NCI-H226 (cell line): ENCODE results near the gene TCF3.
"Not testable (repeated sequence)": the region's sequence is repeated elsewhere in the genome, so short reads cannot be mapped to it uniquely, and the experiment has no call there.

Experiments used
- DNase-seq: peaks from one replicate; pipeline ENCODE4 v3.0.0-alpha.2; 2015

Gene TCF3

GRCh38 chr19:1650650-1651567 lies 1.5 kb downstream of the TCF3 start:
- DNase-seq: no peak

- DNase-seq: no peak
Measured at GRCh38 chr19:1649706-1650649, 2.4 kb downstream of the TCF3 start.

GRCh38 chr19:1648920-1649541 lies 3.4 kb downstream of the TCF3 start:
- DNase-seq: no peak

- DNase-seq: no peak
Measured at GRCh38 chr19:1648459-1648849, 4.0 kb downstream of the TCF3 start.

- DNase-seq: no peak
Measured at GRCh38 chr19:1647501-1648458, 4.6 kb downstream of the TCF3 start.

GRCh38 chr19:1646659-1647453 lies 5.6 kb downstream of the TCF3 start:
- no peak for DNase-seq

GRCh38 chr19:1646149-1646548 lies 6.3 kb downstream of the TCF3 start:
- DNase-seq: no peak

GRCh38 chr19:1645299-1645698 lies 7.1 kb downstream of the TCF3 start:
- DNase-seq: no peak

- no peak for DNase-seq
Measured at GRCh38 chr19:1644070-1644469, 8.3 kb downstream of the TCF3 start.

GRCh38 chr19:1640893-1641448 lies 11.4 kb downstream of the TCF3 start:
- not testable (repeated sequence) for DNase-seq

GRCh38 chr19:1636325-1637236 lies 15.8 kb downstream of the TCF3 start:
- no peak for DNase-seq

GRCh38 chr19:1634938-1635243 lies 17.5 kb downstream of the TCF3 start:
- DNase-seq: no peak

GRCh38 chr19:1634242-1634937 lies 18.0 kb downstream of the TCF3 start:
- no peak for DNase-seq

GRCh38 chr19:1633269-1633826 lies 19.1 kb downstream of the TCF3 start:
- no peak for DNase-seq

- DNase-seq: no peak
Measured at GRCh38 chr19:1632462-1633268, 19.8 kb downstream of the TCF3 start.

- no peak for DNase-seq
Measured at GRCh38 chr19:1631557-1632100, 20.8 kb downstream of the TCF3 start.

- DNase-seq: no peak
Measured at GRCh38 chr19:1630811-1631210, 21.6 kb downstream of the TCF3 start.

GRCh38 chr19:1630012-1630411 lies 22.4 kb downstream of the TCF3 start:
- no peak for DNase-seq
